HCT116 (cell line): ENCODE measurements around the gene CEP170B. TPM values are rescaled to one million over a fixed set of nuclear protein-coding genes. Genes with fewer than 3 reads are reported as not detected.

Source experiments
- ATAC-seq: fragments of 200-7000 bp; cut with Tn5 transposase; 2 replicates; pipeline ENCODE4 v1.9.1; 2020; ENCODE audit warnings: mild to moderate bottlenecking, moderate library complexity
- BruUV-seq: library from RNA; stranded (reverse); fragments of 400-500 nt; replicated peaks from 2 replicates; lab custom pipeline; 2021; lab: Mats Ljungman, UMichigan
- CTCF ChIA-PET: fragments of 300-600 bp; sonication (Branson Sonifier 250); formaldehyde crosslinking; loops from one replicate; lab custom pipeline; 2021; ENCODE audit warnings: antibody characterized with exemption; lab: Charles Lee
- POLR2A ChIA-PET: fragments of 300-600, 350-600 bp; sonication (Branson Sonifier 250); formaldehyde crosslinking; loops from one replicate; lab custom pipeline; 2021; ENCODE audit warnings: antibody characterized with exemption; lab: Charles Lee
- RAD21 ChIA-PET, 2 experiments: fragments of 300-600 bp; sonication (Branson Sonifier 250); formaldehyde crosslinking; loops; one replicate each; lab custom pipeline; 2023; ENCODE audit warnings: low total read pairs in 2 of 2; ENCODE audit not compliant: uncharacterized antibody in 2 of 2, unreplicated experiment in 2 of 2, low non-redundant PET in 1 of 2; lab: Charles Lee
- DNase-seq: peaks from one replicate; pipeline ENCODE4 v3.0.0-alpha.2; 2010; ENCODE audit warnings: low read depth, low spot score
- H2AFZ ChIP-seq: fragments of 200-600 bp; shearing (Covaris generic), sonication (generic); 2 replicates; pipeline ENCODE4 v1.6.1; 2017; ENCODE audit warnings: low read depth, mixed run types, mixed read lengths, antibody characterized with exemption, low read length; ENCODE audit not compliant: poor library complexity, severe bottlenecking
- H3K27ac ChIP-seq: 2 replicates; pipeline ENCODE4 v1.5.1; 2012; ENCODE audit warnings: low read depth, low read length
- H3K27me3 ChIP-seq: fragments of 200-600 bp; sonication (generic); 2 replicates; pipeline ENCODE4 v1.6.1; 2016; ENCODE audit warnings: mixed run types, low read length, mixed read lengths; ENCODE audit not compliant: insufficient read depth
- H3K36me3 ChIP-seq, 2 experiments: fragments of 200-500 bp in 1 of 2; fragments of 200-600 bp in 1 of 2; sonication (Bioruptor generic) in 1 of 2; sonication (generic) in 1 of 2; 2 replicates each; pipeline versions ENCODE4 v1.5.1 to v1.6.1; 2014 to 2016; ENCODE audit warnings: low read length in 2 of 2, inconsistent platforms in 1 of 2, mixed read lengths in 1 of 2, mixed run types in 1 of 2; ENCODE audit not compliant: insufficient read depth in 2 of 2, control insufficient read depth in 1 of 2
- H3K4me1 ChIP-seq, 2 experiments: fragments of 200-600 bp in 1 of 2; sonication (generic) in 1 of 2; 2 replicates each; pipeline versions ENCODE4 v1.5.1 to v1.6.1; 2012 to 2017; ENCODE audit warnings: low read length in 2 of 2, inconsistent platforms in 1 of 2, mild to moderate bottlenecking in 1 of 2, mixed read lengths in 1 of 2, mixed run types in 1 of 2, moderate library complexity in 1 of 2; ENCODE audit not compliant: insufficient read depth in 2 of 2, control insufficient read depth in 1 of 2
- H3K4me2 ChIP-seq: fragments of 200-600 bp; sonication (generic); 2 replicates; pipeline ENCODE4 v1.6.1; 2017; ENCODE audit warnings: mixed run types, low read length, mixed read lengths
- H3K4me3 ChIP-seq, 2 experiments: fragments of 200-600 bp in 1 of 2; sonication (generic) in 1 of 2; replicated peaks in 1 of 2; 2 replicates each; pipeline ENCODE4 v1.5.1; 2011 to 2016; ENCODE audit warnings: low read length in 2 of 2, control low read depth in 1 of 2, low read depth in 1 of 2, mild to moderate bottlenecking in 1 of 2, mixed read lengths in 1 of 2, mixed run types in 1 of 2
- H3K79me2 ChIP-seq: fragments of 200-600 bp; sonication (generic); 2 replicates; pipeline ENCODE4 v1.6.1; 2017; ENCODE audit warnings: mild to moderate bottlenecking, mixed run types, low read length, moderate library complexity, mixed read lengths; ENCODE audit not compliant: insufficient read depth
- H3K9ac ChIP-seq: fragments of 200-600 bp; sonication (generic); 2 replicates; pipeline ENCODE4 v1.6.1; 2016; ENCODE audit warnings: low read length, mixed read lengths
- H3K9me2 ChIP-seq: fragments of 200-600 bp; sonication (generic), shearing (Covaris generic); 2 replicates; pipeline ENCODE4 v1.6.1; 2017; ENCODE audit warnings: mixed run types, mild to moderate bottlenecking, moderate library complexity; ENCODE audit not compliant: insufficient read depth
- H3K9me3 ChIP-seq, 2 experiments: fragments of 200-500 bp in 1 of 2; fragments of 200-600 bp in 1 of 2; sonication (Bioruptor generic) in 1 of 2; sonication (generic) in 1 of 2; 2 replicates each; pipeline ENCODE4 v1.6.1; 2014 to 2017; ENCODE audit warnings: low read length in 2 of 2, mixed read lengths in 2 of 2, inconsistent platforms in 1 of 2, low read depth in 1 of 2, mild to moderate bottlenecking in 1 of 2, mixed run types in 1 of 2, moderate library complexity in 1 of 2; ENCODE audit not compliant: control insufficient read depth in 1 of 2, insufficient read depth in 1 of 2
- H4K20me1 ChIP-seq: fragments of 200-600 bp; sonication (generic), shearing (Covaris generic); 2 replicates; pipeline ENCODE4 v1.6.1; 2017; ENCODE audit warnings: mixed run types, mild to moderate bottlenecking, moderate library complexity; ENCODE audit not compliant: insufficient read depth
- CEBPB ChIP-seq: IDR thresholded peaks from 2 replicates; pipeline ENCODE4 v1.6.1; 2012; ENCODE audit warnings: low read depth
- EZH2 ChIP-seq: fragments of 200-600 bp; sonication (generic); IDR thresholded peaks from 2 replicates; pipeline ENCODE4 v1.6.1; 2017; ENCODE audit warnings: antibody characterized with exemption, mixed run types
- FOSL1 ChIP-seq: IDR thresholded peaks from 2 replicates; pipeline ENCODE4 v1.6.1; 2012; ENCODE audit warnings: low read depth
- POLR2A ChIP-seq: IDR thresholded peaks from 2 replicates; pipeline ENCODE4 v1.7.0; 2011; ENCODE audit warnings: borderline replicate concordance; ENCODE audit not compliant: insufficient read depth, insufficient read length; ENCODE audit errors: extremely low read depth
- POLR2AphosphoS5 ChIP-seq: IDR thresholded peaks from 2 replicates; pipeline ENCODE4 v1.6.1; 2011; ENCODE audit warnings: mild to moderate bottlenecking, low read depth, low read length, moderate library complexity
- SP1 ChIP-seq: IDR thresholded peaks from 2 replicates; pipeline ENCODE4 v1.6.1; 2012; ENCODE audit warnings: low read depth
- ZNF274 ChIP-seq: fragments of 200-500 bp; sonication (Bioruptor generic); IDR thresholded peaks from 2 replicates; pipeline ENCODE4 v1.6.1; 2014; ENCODE audit warnings: mild to moderate bottlenecking, low read depth, low read length, inconsistent platforms
- intact Hi-C: fragments of 100-400 bp; cut with micrococcal nuclease; formaldehyde crosslinking; loops from 2 replicates; pipeline ENCODE4 v1.10.0; 2022
- total RNA-seq: library from RNA; stranded (reverse); gene quantifications from one replicate; pipeline ENCODE4 v1.2.1, GENCODE V29; 2021; ENCODE audit not compliant: unreplicated experiment
- TF ChIP-seq, protein P1 (sequence below), 3 experiments: fragments of 200-600 bp in 1 of 3; sonication (generic) in 1 of 3; IDR thresholded peaks in 2 of 3; conservative IDR thresholded peaks in 1 of 3; 2 replicates each; pipeline ENCODE4 v1.5.1; 2012 to 2017; ENCODE audit warnings: low read depth in 2 of 3, low read length in 2 of 3, antibody characterized with exemption in 1 of 3, borderline replicate concordance in 1 of 3, control low read depth in 1 of 3, mild to moderate bottlenecking in 1 of 3, mixed read lengths in 1 of 3, mixed run types in 1 of 3, moderate library complexity in 1 of 3; ENCODE audit not compliant: insufficient read depth in 1 of 3

Gene CEP170B
- total RNA-seq, 1 experiment from 2014 or later = 45.9 TPM

DNA sequence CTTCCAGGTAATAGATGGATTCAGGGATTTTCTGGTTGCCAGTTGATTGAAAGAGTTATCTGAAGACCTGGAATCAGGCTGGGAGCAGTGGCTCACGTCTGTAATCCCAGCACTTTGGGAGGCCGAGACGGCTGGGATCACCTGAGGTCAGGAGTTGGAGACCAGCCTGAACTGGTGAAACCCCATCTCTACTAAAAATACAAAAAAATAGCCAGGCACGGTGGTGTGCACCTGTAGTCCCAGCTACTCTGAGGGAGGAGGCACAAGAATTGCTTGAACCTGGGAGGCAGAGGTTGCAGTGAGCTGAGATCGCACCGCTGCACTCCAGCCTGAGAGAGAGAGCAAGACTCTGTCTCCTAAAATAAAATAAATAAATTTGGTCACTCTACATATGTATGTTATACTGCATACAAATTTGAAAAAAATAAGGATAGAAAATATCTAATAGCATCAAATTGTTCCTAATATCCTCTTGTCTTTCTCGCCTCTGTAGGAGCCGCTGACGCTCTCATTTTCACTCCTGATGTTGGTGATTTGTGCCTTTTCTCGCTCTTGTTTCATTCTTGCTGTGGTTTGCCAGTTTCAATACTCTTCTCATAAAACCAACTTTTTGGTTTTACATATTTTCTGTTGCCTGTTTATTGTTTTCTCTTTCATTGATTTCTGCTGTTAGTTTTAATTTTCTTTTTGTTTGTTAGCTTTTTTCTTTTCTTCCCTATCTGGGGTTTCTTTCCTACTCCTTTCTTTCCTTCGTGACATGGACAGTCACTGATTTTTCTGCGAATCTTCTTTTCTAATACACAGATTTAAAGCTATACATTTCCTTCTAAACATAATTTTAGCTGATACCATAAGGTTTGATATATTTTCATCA is 35.8 kb downstream of the CEP170B start:
- H3K9me3 ChIP-seq = no peaks in the 10 kb centered on the region
- H3K27me3 ChIP-seq = peaks cover 5% of the 10 kb centered on the region; the same call in 1 of the 2 replicates
- CTCF ChIA-PET = no interaction called here
- DNase-seq (no peak), ATAC-seq (no peak)
- no peak overlapping the region for H3K9ac ChIP-seq
- POLR2A ChIA-PET = no interaction called here
- no peak overlapping the region for H3K4me2 ChIP-seq
- no peak overlapping the region for H2AFZ ChIP-seq
- no peaks in the 10 kb centered on the region for H3K36me3 ChIP-seq
- RAD21 ChIA-PET = no interaction called here
- H4K20me1 ChIP-seq = no peaks in the 10 kb centered on the region
- no peak for TF ChIP-seq EZH2
- TF ChIP-seq SP1 = no peak
- no peak for TF ChIP-seq CEBPB
- no peak for TF ChIP-seq FOSL1
- TF ChIP-seq, protein P1, sequence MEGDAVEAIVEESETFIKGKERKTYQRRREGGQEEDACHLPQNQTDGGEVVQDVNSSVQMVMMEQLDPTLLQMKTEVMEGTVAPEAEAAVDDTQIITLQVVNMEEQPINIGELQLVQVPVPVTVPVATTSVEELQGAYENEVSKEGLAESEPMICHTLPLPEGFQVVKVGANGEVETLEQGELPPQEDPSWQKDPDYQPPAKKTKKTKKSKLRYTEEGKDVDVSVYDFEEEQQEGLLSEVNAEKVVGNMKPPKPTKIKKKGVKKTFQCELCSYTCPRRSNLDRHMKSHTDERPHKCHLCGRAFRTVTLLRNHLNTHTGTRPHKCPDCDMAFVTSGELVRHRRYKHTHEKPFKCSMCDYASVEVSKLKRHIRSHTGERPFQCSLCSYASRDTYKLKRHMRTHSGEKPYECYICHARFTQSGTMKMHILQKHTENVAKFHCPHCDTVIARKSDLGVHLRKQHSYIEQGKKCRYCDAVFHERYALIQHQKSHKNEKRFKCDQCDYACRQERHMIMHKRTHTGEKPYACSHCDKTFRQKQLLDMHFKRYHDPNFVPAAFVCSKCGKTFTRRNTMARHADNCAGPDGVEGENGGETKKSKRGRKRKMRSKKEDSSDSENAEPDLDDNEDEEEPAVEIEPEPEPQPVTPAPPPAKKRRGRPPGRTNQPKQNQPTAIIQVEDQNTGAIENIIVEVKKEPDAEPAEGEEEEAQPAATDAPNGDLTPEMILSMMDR (IDR thresholded peaks at IDR 0.05 in 2 of 3, conservative IDR thresholded peaks at IDR 0.05 in 1 of 3; ENCODE audit: borderline replicate concordance in 1 of 3, insufficient read depth in 1 of 3, low read depth in 2 of 3, low read length in 2 of 3) = no peak
- no peak for TF ChIP-seq ZNF274
- TF ChIP-seq POLR2A = no peak
- no peak for TF ChIP-seq POLR2AphosphoS5
- H3K4me1 ChIP-seq = peaks cover 0 to 7% of the 10 kb centered on the region in 2 experiments; a peak in 1 of 4 replicates
- no peaks in the 10 kb centered on the region for H3K9me2 ChIP-seq
- H3K27ac ChIP-seq = no peak overlapping the region
- BruUV-seq = no TSS peak
- intact Hi-C loops = no loop called here
- no peak overlapping the region for H3K4me3 ChIP-seq
- no peaks in the 10 kb centered on the region for H3K79me2 ChIP-seq
